Keratinocyte (primary cell): ENCODE measurements around the gene HNRNPU. TPM values are rescaled to one million over a fixed set of nuclear protein-coding genes. Genes with fewer than 3 reads are reported as not detected.

Experiments used
- DNase-seq: peaks from one replicate; pipeline ENCODE4 v3.0.0-alpha.2; 2011; ENCODE audit warnings: low read depth, missing footprints, low spot score
- FAIRE-seq: peaks from 2 replicates; lab custom pipeline; 2011; peaks lifted over from hg19 to GRCh38; lab: Jason Lieb, UNC
- H2AFZ ChIP-seq: 2 replicates; pipeline ENCODE4 v1.6.0; 2012; ENCODE audit warnings: low read length, control low read depth, inconsistent platforms; ENCODE audit not compliant: control insufficient read depth
- H3K27ac ChIP-seq: 2 replicates; pipeline ENCODE4 v1.5.1; 2011; ENCODE audit warnings: low read length; ENCODE audit not compliant: control insufficient read depth, insufficient read depth
- H3K27me3 ChIP-seq: 3 replicates; pipeline ENCODE4 v1.6.0; 2011; ENCODE audit warnings: low read length; ENCODE audit not compliant: control insufficient read depth, insufficient read depth; ENCODE audit errors: extremely low read depth
- H3K36me3 ChIP-seq, 2 experiments: 2 replicates in 1 of 2; 3 replicates in 1 of 2; pipeline ENCODE4 v1.5.1; 2011; ENCODE audit warnings: low read length in 2 of 2, mild to moderate bottlenecking in 1 of 2; ENCODE audit not compliant: control insufficient read depth in 2 of 2, insufficient read depth in 2 of 2; ENCODE audit errors: extremely low read depth in 1 of 2
- H3K4me1 ChIP-seq: 3 replicates; pipeline ENCODE4 v1.5.1; 2011; ENCODE audit warnings: low read length; ENCODE audit not compliant: control insufficient read depth, insufficient read depth; ENCODE audit errors: extremely low read depth
- H3K4me2 ChIP-seq: 3 replicates; pipeline ENCODE4 v1.6.0; 2011; ENCODE audit warnings: low read depth, low read length; ENCODE audit not compliant: control insufficient read depth, insufficient read depth; ENCODE audit errors: extremely low read depth
- H3K4me3 ChIP-seq, 3 experiments: fragments of 200-600 bp in 1 of 3; sonication (generic) in 1 of 3; 2 replicates in 2 of 3; 3 replicates in 1 of 3; pipeline ENCODE4 v1.5.1; 2011 to 2016; ENCODE audit warnings: low read length in 3 of 3, mild to moderate bottlenecking in 3 of 3, control low read depth in 2 of 3, inconsistent platforms in 1 of 3, low read depth in 1 of 3, mixed read lengths in 1 of 3, mixed run types in 1 of 3, moderate library complexity in 1 of 3; ENCODE audit not compliant: control insufficient read depth in 2 of 3, insufficient read depth in 2 of 3; ENCODE audit errors: extremely low read depth in 1 of 3
- H3K79me2 ChIP-seq: 2 replicates; pipeline ENCODE4 v1.6.0; 2012; ENCODE audit warnings: low read length; ENCODE audit not compliant: control insufficient read depth, insufficient read depth
- H3K9ac ChIP-seq: 3 replicates; pipeline ENCODE4 v1.6.0; 2011; ENCODE audit warnings: low read length; ENCODE audit not compliant: control insufficient read depth, insufficient read depth; ENCODE audit errors: extremely low read depth
- H3K9me1 ChIP-seq: 3 replicates; pipeline ENCODE4 v1.6.0; 2011; ENCODE audit warnings: low read length; ENCODE audit not compliant: control insufficient read depth, insufficient read depth; ENCODE audit errors: extremely low read depth
- H3K9me3 ChIP-seq: 2 replicates; pipeline ENCODE4 v1.5.1; 2012; ENCODE audit warnings: low read depth, low read length; ENCODE audit not compliant: control insufficient read depth
- H4K20me1 ChIP-seq: 3 replicates; pipeline ENCODE4 v1.6.0; 2011; ENCODE audit warnings: low read length; ENCODE audit not compliant: control insufficient read depth, insufficient read depth; ENCODE audit errors: extremely low read depth
- EZH2 ChIP-seq: IDR thresholded peaks from one replicate; pipeline ENCODE4 v1.6.1; 2012; ENCODE audit warnings: inconsistent platforms, mild to moderate bottlenecking, low read length, moderate library complexity
- dilution Hi-C: fragments of 300-500 bp; cut with MboI; formaldehyde crosslinking; loops from one replicate; pipeline ENCODE4 v1.7.0; 2020; ENCODE audit warnings: low sequenced_read_pairs; ENCODE audit not compliant: extremely low pct_ligation_motif_present
- polyA plus RNA-seq, 5 experiments: library from polyadenylated mRNA; depleted of rRNA in 3 of 5; stranded (reverse) in 3 of 5; stranded (forward) in 1 of 5; unstranded in 1 of 5; fragments of >200 nt; gene quantifications; 1 replicate in 1 of 5; 2 replicates in 3 of 5; 3 replicates in 1 of 5; pipeline versions ENCODE4 v1.2.1 to v1.2.3, GENCODE V29; 2011 to 2012; ENCODE audit warnings: missing spikeins in 2 of 5, low read depth in 1 of 5, low replicate concordance in 1 of 5
- TF ChIP-seq, protein P1 (sequence below), 3 experiments: IDR thresholded peaks in 1 of 3; conservative IDR thresholded peaks in 1 of 3; optimal IDR thresholded peaks in 1 of 3; 2 replicates in 2 of 3; 3 replicates in 1 of 3; pipeline versions ENCODE3 to v1.5.1; 2011; ENCODE audit warnings: low read length in 3 of 3, mild to moderate bottlenecking in 3 of 3, moderate library complexity in 2 of 3, control low read depth in 1 of 3, inconsistent platforms in 1 of 3; ENCODE audit not compliant: insufficient read depth in 2 of 3; ENCODE audit errors: extremely low read depth in 1 of 3

HNRNPU gene
- polyA plus RNA-seq, 1 donor (not counting 4 experiments of a cell fraction or from before 2014, with no cell fraction given): 220 TPM

DNA sequence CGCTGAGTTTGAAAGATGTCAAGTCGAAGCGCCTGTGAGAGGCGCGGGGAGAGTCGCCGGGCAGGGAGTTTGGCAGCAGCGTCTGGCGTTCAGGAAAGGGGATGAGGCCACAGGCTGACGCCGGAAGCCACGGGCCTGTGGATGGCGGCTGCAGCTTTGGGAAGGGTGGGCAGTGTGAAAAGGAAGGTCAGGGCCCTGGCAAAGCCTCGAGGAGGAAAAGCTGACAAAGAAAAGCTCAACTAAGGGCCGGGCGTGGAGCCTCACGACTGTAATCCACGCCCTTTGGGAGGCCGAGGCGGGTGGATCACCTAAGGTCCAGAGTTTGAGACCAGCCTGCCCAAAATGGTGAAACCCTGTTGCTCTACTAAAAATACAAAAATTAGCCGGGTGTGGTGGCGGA lies 54.1 kb downstream of the HNRNPU start:
- H3K9ac ChIP-seq: no peak overlapping the region
- dilution Hi-C loops: no loop called here
- no peaks in the 10 kb centered on the region for H3K9me1 ChIP-seq
- no peak for TF ChIP-seq EZH2
- TF ChIP-seq, protein P1, sequence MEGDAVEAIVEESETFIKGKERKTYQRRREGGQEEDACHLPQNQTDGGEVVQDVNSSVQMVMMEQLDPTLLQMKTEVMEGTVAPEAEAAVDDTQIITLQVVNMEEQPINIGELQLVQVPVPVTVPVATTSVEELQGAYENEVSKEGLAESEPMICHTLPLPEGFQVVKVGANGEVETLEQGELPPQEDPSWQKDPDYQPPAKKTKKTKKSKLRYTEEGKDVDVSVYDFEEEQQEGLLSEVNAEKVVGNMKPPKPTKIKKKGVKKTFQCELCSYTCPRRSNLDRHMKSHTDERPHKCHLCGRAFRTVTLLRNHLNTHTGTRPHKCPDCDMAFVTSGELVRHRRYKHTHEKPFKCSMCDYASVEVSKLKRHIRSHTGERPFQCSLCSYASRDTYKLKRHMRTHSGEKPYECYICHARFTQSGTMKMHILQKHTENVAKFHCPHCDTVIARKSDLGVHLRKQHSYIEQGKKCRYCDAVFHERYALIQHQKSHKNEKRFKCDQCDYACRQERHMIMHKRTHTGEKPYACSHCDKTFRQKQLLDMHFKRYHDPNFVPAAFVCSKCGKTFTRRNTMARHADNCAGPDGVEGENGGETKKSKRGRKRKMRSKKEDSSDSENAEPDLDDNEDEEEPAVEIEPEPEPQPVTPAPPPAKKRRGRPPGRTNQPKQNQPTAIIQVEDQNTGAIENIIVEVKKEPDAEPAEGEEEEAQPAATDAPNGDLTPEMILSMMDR (optimal IDR thresholded peaks at IDR 0.05 in 1 of 3, IDR thresholded peaks at IDR 0.05 in 1 of 3, conservative IDR thresholded peaks at IDR 0.05 in 1 of 3; ENCODE audit: extremely low read depth in 1 of 3, insufficient read depth in 2 of 3, low read length in 3 of 3): no peak
- H3K36me3 ChIP-seq: no peaks in the 10 kb centered on the region
- H3K27ac ChIP-seq: no peak overlapping the region
- H4K20me1 ChIP-seq: no peaks in the 10 kb centered on the region
- no peaks in the 10 kb centered on the region for H3K79me2 ChIP-seq
- H3K4me3 ChIP-seq: no peak overlapping the region
- no peaks in the 10 kb centered on the region for H3K4me1 ChIP-seq
- DNase-seq (no peak), FAIRE-seq (no peak)
- H3K27me3 ChIP-seq: no peaks in the 10 kb centered on the region
- H3K9me3 ChIP-seq: no peaks in the 10 kb centered on the region
- H3K4me2 ChIP-seq: no peak overlapping the region
- no peak overlapping the region for H2AFZ ChIP-seq

DNA sequence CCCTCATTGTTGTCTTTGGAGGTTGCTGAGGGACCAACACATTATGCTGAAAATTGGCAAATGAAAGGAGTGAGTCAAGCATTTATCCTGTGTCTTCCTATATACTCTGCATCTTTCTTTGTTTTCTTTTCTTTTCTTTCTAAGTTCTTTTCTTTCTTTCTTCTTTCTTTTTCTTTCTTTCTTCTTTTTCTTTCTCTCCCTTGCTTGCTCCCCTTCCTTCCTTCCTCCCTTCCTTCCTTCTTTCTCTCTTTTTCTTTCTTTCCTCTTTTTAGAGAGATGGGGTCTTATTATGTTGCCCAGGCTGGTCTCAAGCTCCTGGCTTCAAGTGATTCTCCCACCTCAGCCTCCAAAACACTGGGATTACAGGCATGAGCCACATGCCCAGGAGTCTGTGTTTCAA lies 57.2 kb downstream of the HNRNPU start:
- Histone ChIP-seq H3K79me2 (no peaks in the 10 kb centered on the region), H3K9me1 (no peaks in the 10 kb centered on the region), H3K4me3 (no peak overlapping the region), H4K20me1 (no peaks in the 10 kb centered on the region), H3K4me2 (no peak overlapping the region), H3K36me3 (no peaks in the 10 kb centered on the region), H3K27ac (no peak overlapping the region), H3K9me3 (no peaks in the 10 kb centered on the region), H3K9ac (no peak overlapping the region), H3K4me1 (no peaks in the 10 kb centered on the region), H2AFZ (no peak overlapping the region), H3K27me3 (no peaks in the 10 kb centered on the region)
- FAIRE-seq (no peak), DNase-seq (no peak)
- dilution Hi-C loops: no loop called here
- TF ChIP-seq, protein P1 (optimal IDR thresholded peaks at IDR 0.05 in 1 of 3, IDR thresholded peaks at IDR 0.05 in 1 of 3, conservative IDR thresholded peaks at IDR 0.05 in 1 of 3; ENCODE audit: extremely low read depth in 1 of 3, insufficient read depth in 2 of 3, low read length in 3 of 3): no peak
- no peak for TF ChIP-seq EZH2
